Measurements from ENCODE around the gene MAB21L4.

- TF ChIP-seq, protein P1, sequence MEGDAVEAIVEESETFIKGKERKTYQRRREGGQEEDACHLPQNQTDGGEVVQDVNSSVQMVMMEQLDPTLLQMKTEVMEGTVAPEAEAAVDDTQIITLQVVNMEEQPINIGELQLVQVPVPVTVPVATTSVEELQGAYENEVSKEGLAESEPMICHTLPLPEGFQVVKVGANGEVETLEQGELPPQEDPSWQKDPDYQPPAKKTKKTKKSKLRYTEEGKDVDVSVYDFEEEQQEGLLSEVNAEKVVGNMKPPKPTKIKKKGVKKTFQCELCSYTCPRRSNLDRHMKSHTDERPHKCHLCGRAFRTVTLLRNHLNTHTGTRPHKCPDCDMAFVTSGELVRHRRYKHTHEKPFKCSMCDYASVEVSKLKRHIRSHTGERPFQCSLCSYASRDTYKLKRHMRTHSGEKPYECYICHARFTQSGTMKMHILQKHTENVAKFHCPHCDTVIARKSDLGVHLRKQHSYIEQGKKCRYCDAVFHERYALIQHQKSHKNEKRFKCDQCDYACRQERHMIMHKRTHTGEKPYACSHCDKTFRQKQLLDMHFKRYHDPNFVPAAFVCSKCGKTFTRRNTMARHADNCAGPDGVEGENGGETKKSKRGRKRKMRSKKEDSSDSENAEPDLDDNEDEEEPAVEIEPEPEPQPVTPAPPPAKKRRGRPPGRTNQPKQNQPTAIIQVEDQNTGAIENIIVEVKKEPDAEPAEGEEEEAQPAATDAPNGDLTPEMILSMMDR (IDR thresholded peaks at IDR 0.05; ENCODE audit: insufficient read depth, low read depth, low read length): no peak
- TF ChIP-seq EZH2 (IDR thresholded peaks at IDR 0.05; ENCODE audit: insufficient read depth, low read length): no peak
These were observed 39.6 kb downstream of the MAB21L4 start for GRCh38 chr2:240856151-240856980.
